ENCODE results near the gene ZNF490.
"Not testable (repeated sequence)": the region's sequence is repeated elsewhere in the genome, so short reads cannot be mapped to it uniquely, and the experiment has no call there.

The ZNF490 gene

DNA sequence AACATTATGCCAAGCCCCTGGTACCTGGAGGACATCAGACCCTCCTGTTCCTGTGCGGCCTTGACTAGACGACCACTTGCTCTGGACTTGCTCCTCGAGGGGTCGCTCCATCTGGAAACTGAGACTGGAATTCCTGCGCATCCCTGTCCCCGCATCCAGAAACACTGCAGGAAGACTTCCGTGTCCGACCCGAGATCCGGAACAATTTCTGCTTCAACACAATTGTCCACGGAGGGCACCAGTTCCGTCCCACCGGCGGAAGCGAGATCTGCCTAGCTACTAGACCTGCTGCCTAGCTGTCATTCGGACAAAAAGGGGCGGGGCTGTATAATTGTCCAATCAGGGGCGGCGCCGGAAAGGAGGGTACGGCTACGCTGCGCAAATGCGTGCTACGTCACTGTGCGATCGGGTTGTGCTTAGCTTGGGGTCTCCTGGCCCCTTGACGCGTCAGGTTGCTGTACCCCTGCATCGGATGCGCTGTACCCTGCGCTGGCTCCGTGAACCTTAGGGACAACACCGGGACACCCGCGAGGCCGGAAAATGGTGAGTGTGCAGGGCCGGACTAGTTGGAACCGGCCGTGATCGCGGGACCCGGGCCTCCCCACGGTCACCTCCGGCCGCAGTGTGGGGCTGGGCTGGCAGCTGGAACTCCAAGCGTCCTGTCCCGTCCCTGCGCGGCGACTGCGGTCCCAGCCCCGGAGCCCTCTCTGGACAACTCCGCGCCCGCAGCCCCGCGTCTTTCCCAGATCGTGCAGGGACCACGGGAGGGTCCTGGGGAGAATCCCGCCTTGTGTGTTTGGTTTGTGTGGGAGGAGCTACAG is at the start of gene ZNF490, which contains the start of gene ZNF791:
Gene ZNF490 (minus strand): TSS at position 274 of the 821 bp plus-strand sequence. CDS start 133 bp downstream, at position 141.
Gene ZNF791 (plus strand): TSS at position 381 of the 821 bp plus-strand sequence. CDS start 160 bp downstream, at position 541.
- DNase-seq, result peak; percentile 80 to 97

DNA sequence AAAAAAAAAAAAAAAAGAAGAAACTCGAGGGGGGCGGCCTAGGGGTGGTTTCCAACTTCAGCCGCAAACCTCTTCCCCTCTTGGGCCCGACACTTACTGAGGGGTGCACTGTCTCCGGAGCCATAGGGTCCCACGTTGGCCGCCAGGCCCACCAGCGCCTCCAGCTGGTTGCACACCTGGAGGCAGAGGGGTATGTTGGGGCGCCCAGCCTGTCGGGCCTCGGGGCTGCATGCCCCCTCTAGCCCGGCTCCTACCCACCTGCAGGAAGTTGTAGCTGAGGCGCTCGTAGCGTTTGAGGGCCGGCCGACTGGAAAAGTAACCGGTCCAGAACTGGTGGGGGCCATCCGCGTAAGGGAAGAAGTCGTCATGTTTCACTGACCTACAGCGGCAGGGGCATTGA is 47.4 kb upstream of the ZNF490 start:
- DNase-seq, result no peak

DNA sequence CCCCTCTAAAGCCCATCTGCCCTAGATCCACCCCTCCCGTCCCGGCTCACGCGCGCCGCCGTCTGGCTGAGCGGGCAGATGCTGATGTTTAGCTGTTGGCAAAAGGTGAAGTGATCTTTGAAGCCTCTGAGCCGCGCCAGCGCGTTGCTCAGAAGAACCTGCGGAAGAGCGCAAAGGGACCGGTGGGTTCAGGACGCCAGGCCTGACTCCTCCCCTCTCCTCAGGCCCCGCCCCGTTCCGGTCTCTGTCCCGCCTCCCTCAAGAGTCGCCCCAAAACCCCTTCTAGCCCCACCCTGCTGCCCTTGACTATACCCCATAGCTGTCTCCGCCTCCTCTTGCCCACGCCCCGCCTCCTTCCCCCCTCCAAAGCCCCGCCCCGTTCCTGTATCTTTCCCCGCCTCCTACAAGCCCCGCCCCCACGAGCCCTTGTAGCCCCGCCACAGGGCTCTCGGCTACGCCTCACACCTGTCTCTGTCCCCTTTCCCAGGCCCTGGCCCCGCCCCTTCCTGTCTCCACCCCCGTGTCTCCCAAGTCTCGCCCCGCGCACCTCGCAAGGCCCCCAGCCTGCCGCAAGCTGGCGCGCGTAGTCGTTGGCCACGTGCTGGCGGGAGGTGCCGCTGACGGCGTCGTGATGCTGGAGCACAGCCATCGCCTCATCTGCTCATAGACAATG is 46.4 kb upstream of the ZNF490 start:
- no peak for DNase-seq

DNA sequence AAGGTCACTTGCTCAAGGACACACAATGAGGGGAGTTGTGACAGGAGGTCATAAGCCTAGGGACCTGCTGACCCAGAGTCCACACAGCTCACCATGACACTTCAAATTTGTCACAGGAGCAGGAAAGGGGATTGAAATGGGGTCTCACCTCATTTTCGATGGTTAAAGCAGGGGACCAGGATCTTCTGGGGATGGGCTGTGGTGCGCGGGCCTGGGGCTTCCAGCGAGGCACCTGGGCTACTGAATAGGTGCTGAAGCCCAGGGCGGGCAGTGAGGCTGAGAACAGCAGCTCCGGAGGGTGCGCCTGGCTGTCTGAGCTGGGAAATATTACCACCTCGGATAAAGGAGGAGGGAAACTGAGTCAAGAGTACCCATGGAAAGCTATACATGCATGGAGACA is 44.9 kb upstream of the ZNF490 start:
- no peak for DNase-seq

DNA sequence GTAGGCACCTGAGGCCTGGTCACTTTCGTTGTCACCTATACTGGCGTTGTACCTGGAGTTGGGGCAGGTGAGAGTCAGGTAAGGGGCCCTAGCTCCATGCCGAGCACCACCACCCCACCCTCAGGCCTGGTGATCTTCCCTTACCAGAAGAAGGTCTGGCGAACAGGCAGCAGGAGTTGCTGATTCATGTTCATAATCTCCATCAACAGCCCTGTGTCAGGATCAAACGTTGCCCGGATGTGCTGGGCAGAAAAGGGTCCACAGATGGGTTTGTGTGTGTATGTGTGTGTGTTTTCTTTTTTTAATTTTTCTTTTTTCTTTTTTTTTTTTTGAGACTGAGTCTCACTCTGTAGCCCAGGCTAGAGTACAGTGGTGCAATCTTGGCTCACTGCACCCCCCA is 41.6 kb upstream of the ZNF490 start:
- no peak for DNase-seq

DNA sequence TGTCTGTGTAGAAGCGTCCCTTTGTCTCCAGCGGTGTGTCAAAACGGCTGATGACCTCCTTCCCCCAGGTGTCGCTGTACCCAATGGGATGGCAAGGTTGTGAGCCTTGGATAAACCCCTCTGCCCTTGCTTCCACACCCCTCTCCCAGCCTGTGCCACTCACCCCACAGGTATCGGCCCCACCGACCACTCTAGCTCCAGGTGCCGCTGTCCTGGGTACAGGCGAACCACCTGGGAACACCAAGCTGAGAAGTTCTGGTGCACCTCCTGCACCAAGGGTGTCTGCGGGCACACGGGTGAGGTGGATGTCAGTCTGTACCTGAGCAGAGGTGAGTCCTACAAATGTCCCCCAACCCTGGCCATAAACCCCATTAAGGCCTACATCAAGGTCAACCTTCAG is 39.3 kb upstream of the ZNF490 start:
- no peak for DNase-seq

DNA sequence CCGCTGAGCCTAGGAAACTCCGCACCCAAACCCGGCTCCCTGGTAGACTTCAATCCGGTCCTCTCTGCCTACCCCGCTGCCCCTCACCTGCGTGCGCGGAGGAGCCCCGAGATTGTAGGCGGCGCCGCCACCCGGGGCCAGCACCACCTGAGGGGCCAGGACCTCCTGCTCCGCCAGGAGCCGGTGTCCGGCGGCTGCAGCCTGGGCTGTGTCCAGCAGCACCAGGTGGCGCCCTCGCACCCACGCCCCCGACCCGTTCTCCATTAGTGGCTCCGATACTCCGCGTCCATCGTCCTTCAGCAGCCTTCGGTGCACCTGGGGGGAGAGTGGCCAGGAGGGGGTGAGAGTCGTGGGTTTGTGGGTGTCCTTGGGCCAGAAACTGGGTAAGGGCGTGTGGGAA is 37.5 kb upstream of the ZNF490 start:
- no peak for DNase-seq

DNA sequence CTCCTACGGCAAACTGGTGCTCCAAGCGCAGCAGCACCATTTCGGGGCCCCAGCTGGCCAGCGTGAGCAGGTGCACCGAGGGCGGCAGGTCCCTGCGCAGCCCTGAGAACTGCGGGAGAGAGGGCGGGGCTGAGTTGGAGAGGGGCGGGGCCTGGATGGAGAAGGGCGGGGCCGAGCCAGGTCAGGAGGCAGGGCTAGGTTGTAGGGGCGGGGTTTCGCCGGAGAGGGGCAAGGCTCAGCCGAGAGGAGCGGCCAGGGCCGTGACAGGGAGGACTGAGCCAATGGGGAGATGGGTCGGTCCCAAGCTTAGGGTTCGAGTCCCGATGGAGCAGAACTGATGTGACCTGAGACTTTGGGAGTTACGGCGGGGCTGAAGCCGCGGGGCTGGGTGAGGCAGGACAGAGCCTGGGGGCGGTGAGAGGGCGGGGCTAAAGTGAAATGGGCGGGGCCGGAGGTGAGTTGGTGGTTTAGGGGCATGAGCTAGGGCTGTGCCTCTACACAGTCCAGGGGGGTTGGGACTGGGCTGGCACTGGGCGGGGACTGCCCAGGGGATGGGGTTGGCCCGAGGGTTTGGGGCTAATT is 37.0 kb upstream of the ZNF490 start:
- DNase-seq, result no peak

DNA sequence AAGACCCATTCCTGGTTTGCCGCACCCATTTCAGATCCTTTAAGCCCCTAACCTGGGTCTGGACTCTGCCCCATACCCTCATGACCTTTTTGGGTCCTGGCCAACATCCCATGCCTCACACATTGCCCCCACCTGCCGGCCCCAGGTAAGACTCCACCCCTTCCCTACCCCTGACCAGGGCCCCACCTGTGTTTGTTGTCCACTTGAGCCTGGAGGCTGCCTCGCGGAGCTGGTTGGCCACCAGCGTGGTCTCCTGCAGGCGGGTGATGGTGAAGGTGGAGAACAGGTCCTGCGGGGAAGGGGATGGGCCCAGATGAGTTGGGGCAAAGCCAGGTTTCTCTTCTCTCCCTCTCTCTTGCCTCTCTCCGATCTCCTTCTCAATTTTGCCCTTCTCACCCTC is 36.4 kb upstream of the ZNF490 start:
- DNase-seq, result no peak

DNA sequence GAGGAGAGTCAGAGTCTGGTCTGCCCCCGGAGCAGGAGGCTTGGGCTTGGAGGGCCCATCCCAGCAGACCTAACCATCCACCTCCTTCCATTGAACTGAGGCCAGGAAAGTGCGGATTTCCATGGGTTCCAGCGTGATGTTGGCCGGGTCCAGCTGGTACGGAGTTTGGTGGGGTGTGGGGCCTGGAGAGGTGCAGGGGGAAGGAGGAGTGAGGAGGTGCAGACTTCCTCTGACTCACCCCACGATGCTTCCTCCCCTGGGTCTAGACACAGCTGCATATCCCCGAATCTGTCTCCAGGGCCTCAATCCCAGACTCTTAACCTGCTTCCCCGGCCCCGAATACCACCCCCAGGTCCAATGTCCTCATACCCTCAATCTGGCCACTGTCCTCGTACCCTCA is 35.9 kb upstream of the ZNF490 start:
- DNase-seq, result no peak

DNA sequence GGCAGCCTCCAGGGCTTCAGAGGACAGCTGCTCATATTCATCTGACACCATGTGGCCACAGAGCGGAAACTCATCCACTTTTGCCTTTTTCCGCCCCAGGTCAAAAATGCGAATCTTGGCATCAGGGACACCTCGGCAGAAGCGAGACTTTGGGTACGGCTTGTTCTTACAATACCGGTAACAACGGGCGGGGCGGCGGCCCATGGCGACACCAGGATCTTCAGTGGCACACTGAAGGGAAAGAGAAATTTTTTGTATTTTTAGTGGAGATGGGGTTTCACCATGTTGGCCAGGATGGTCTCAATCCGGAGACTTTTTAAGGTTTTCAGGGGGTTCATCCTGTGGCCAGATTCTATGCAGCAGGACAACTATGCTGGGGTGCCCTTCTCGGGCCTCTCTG is 33.1 kb upstream of the ZNF490 start:
- DNase-seq, result not testable (repeated sequence)

DNA sequence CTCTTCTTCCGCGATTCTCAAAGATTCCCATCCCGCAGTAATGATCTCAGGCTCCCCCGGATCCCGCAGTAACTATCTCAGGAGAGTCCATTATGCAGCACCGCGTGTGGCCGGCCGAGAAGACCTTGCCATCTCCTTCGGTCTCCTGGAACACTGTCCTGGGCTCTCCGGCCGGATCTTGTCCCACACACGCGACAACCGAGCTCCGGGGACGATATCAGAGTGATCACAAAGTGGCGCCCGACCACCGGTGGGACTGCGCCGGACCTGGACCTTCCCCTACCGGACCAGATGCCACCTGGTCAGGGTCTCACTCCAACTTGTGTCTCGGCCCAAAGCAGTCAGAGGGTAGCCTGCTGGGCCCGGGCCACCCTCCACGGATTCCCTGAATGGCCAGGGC is 31.9 kb upstream of the ZNF490 start:
- DNase-seq, result no peak

DNA sequence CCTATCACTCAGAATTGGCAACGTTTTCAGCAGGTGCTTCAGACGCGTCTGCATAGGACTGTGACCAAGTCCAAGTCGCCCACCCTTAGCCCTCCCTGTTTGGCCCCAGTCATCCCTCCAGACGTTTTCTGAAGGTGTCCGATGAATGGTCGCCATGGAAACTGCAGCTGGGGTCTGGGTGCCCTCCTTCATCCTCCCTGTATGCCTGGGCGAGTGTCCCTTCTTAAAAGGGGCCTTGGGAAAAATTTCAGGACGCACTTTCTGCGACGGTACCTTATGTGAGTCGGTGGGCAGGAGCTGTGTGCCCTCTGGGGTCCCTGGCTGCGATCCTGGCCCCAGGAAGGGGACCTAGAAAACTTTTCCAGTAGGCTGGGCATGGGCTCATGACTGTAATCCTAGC is 30.8 kb upstream of the ZNF490 start:
- DNase-seq, result no peak

DNA sequence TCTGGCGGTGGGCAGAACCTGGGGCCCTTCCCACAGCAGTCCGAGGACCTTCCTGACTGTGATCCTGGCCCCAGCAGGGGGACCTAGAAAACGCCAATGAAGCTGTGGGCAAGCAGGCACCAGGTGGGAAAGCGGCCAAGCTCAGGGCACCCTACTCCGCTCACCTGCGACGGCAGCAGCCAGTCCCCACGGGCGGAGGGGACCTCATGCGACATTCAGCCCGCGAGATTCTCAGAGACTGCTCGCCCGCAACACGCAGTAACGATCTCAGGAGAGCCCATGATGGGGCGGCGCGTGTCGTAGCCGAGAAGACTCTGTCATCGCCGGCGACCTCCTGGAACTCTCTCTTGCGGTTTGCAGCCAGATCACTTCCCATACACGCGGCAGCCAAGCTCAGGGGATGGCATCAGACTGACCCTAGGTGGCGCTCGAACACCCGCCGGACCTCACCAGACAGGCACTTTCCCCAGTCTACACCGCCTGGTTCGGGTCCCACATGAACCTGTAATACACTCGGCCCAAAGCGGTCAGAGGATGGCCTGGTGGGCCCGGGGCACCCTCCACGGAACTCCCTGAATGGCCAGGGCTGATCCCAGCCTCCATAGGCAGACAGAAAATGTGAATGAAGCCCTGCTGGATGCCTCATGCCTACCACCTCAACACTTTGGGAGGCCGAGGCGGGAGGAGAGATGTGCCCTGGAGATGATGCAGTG is 29.4 kb upstream of the ZNF490 start:
- DNase-seq, result peak in 1 of 2 experiments; percentile 8

DNA sequence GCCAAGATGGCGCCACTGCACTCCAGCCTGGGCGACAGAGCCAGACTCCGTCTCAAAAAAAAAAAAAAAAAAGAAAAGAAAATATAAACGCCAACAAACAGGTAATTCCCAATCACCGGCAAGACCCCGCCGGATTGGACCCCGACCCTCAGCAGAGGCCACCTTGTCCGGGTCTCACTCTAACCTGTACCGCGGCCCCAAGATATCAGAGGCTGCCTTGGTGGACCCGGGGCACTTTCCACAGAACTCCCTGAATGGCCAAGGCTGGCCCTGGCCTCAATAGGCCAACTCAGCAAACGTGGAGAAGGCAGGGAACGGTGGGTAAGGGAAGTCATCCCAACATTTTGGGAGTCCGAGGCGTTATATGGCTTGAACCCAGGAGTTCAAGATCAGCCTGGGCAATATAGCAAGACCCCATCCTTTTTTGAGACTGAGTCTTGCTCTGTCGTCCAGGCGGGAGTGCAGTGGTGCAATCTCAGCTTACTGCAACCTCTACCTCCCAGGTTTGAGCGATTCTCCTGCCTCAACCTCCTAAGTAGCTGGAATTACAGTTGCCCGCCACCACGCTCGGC is 28.1 kb upstream of the ZNF490 start:
- DNase-seq, result no peak

DNA sequence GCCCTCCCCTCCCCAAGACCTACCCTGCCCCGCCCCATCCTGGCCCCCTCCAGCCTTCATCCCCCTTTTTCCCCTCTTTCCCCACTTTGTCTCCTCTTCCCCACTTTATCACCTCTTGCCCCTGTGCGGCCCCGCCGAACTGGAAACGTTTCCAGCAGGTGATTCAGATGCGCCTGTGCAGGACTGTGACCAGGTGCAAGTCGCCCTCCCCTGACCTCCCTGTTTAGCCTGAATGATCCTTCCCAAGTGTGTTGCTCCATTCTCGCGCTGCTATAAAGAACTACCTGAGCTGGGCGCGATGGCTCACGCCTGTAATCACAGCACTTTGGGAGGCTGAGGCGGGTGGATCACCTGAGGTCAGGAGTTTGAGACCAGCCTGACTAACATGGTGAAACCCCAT is 26.0 kb upstream of the ZNF490 start:
- DNase-seq, result no peak

DNA sequence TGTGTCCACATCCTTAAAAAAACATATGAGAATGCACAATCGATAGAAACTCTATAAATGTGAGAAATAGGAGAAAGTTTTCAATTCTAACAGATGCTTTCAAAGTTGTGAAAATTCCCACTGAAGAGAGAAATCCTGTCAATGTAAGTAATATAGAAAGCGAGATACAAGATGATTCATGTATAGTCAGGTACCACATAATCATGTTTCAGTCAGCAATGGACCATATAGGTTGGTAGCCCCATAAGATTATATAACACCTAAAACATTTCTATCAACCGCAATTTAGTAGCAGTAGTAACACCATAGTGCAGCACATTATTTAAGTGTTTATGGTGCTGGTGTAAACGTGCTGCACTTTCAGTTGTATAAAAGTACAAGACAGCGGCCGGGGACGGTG is 18.6 kb upstream of the ZNF490 start:
- DNase-seq, result no peak

DNA sequence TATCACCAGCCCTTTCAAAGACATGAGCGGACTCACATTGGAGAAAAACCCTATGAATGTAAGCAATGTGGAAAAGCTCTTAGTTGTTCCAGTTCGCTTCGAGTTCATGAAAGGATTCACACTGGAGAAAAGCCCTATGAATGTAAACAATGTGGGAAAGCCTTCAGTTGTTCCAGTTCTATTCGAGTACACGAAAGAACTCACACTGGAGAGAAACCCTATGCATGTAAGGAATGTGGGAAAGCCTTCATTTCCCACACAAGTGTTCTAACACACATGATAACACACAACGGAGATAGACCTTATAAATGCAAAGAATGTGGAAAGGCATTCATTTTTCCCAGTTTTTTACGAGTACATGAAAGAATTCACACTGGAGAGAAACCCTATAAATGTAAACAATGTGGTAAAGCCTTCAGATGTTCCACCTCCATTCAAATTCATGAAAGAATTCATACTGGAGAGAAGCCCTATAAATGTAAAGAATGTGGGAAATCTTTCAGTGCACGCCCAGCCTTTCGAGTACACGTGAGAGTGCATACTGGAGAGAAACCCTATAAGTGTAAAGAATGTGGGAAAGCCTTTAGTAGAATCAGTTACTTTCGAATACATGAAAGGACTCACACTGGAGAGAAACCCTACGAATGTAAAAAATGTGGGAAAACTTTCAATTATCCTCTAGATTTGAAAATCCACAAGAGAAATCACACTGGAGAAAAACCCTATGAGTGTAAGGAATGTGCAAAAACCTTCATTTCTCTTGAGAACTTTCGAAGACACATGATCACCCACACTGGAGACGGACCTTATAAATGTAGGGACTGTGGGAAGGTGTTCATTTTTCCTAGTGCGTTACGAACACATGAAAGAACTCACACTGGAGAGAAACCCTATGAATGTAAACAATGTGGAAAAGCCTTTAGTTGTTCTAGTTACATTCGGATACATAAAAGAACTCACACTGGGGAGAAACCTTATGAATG is 17.7 kb upstream of the ZNF490 start:
- DNase-seq, result no peak

DNA sequence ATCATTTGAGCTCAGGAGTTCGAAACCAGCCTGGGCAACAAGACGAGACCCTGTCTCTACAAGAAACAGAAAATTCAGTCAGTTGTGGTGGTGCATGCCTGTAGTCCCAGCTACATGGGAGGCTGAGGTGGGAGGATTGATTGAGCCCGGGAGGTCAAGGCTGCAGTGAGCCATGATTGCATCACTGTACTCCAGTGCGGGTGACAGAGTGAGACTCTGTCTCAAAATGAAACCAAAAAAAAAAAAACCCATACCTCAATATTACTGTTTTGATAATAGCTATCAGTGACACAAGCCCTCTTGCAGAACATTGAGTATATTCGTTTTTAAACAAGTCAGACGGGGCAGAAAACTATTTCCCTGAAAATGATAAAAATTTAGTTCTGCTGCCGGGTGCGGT is 16.3 kb upstream of the ZNF490 start:
- no peak for DNase-seq

DNA sequence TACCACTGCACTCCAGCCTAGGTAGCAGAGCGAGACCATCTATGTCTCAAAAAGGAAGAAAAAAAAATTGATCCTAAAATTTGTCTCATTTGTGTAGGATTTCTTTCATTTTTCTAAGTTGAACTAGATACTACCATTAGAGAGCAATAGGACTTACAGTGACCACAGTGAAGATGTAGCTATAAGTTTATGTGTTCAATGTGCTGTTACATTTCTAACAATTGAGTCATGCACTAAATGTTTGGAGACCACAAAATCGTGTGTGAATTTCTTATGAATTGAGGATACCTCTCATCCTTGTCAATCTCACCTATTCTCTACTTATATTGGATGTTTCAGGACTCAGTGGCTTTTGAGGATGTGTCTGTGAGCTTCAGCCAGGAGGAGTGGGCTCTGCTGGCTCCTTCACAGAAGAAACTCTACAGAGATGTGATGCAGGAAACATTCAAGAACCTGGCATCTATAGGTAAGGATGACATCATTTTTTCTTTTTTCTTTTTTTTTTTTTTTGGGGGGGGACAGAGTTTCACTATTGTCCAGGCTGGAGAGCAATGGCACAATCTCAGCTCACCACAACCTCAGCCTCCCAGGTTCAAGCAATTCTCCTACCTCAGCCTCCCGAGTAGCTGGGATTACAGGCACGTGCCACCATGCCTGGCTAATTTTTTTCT is 12.9 kb upstream of the ZNF490 start:
- no peak for DNase-seq

Data from cerebellar nuclear complex (tissue), 1 donor.